Aorta (tissue), 5 donors: Measurements from ENCODE around the gene GOLGA6L7. TPM values are rescaled to one million over a fixed set of nuclear protein-coding genes. Genes with fewer than 3 reads are reported as not detected.
"Not testable (repeated sequence)": the region's sequence is repeated elsewhere in the genome, so short reads cannot be mapped to it uniquely, and the experiment has no call there.

Experiments used
- ATAC-seq: fragments of 200-7000 bp; cut with Tn5 transposase; one replicate; pipeline ENCODE4 v1.9.1; 2022; ENCODE audit warnings: moderate library complexity; ENCODE audit not compliant: low FRiP score
- DNase-seq, 2 donors: peaks; one replicate each; pipeline ENCODE4 v3.0.0-alpha.2; 2020
- H3K27ac ChIP-seq, 2 donors: one replicate each; pipeline ENCODE4 v1.5.1; 2013; ENCODE audit warnings: low read length in 2 of 2, mild to moderate bottlenecking in 2 of 2, moderate library complexity in 2 of 2, control low read depth in 1 of 2, inconsistent platforms in 1 of 2, low read depth in 1 of 2
- H3K27me3 ChIP-seq, 2 donors: one replicate each; pipeline ENCODE4 v1.6.1; 2013; ENCODE audit warnings: control low read depth in 1 of 2, low read length in 1 of 2, mild to moderate bottlenecking in 1 of 2, moderate library complexity in 1 of 2; ENCODE audit not compliant: insufficient read depth in 2 of 2, control insufficient read depth in 1 of 2
- H3K36me3 ChIP-seq, 2 donors: one replicate each; pipeline ENCODE4 v1.6.1; 2013; ENCODE audit warnings: control low read depth in 1 of 2, low read length in 1 of 2, mild to moderate bottlenecking in 1 of 2; ENCODE audit not compliant: insufficient read depth in 2 of 2, control insufficient read depth in 1 of 2
- H3K4me1 ChIP-seq, 2 donors: one replicate each; pipeline ENCODE4 v1.6.1; 2013; ENCODE audit warnings: low read length in 2 of 2, control low read depth in 1 of 2, mild to moderate bottlenecking in 1 of 2, moderate library complexity in 1 of 2; ENCODE audit not compliant: insufficient read depth in 2 of 2, control insufficient read depth in 1 of 2
- H3K4me3 ChIP-seq, 2 donors: one replicate each; pipeline ENCODE4 v1.5.1; 2013; ENCODE audit warnings: low read length in 2 of 2, control low read depth in 1 of 2, mild to moderate bottlenecking in 1 of 2
- H3K9me3 ChIP-seq: one replicate; pipeline ENCODE4 v1.6.1; 2013; ENCODE audit warnings: mild to moderate bottlenecking, low read length; ENCODE audit not compliant: control insufficient read depth
- WGBS, 2 donors: extraction: QIAGEN DNeasy Blood & Tissue Kit; methylation state at CpG; one replicate each; pipeline ENCODE4 v1.1.7; 2013; 5-methylcytosine and 5-hydroxymethylcytosine counted together
- intact Hi-C, 2 donors: fragments of 100-400 bp; cut with DNase I; formaldehyde crosslinking; loops; one replicate each; pipeline versions ENCODE4 v1.14.2 to v1.15.0; 2022
- polyA plus RNA-seq, 2 donors: library from polyadenylated mRNA; stranded (reverse); fragments of 200-250 nt; gene quantifications; one replicate each; pipeline ENCODE4 v1.2.3, GENCODE V29; 2013
- total RNA-seq, 2 donors: library from RNA; stranded (reverse); fragmentation: NEBNext Ultra II Directional; extraction: Animal tissue kit (Norgen Biotek cat#: 25700); gene quantifications; one replicate each; pipeline ENCODE4 v1.2.1, GENCODE V29; 2021
- donor health status: healthy with polysubstance abuse.
- donor health status: Bipolar disorder and iron deficiency.
- donor health status: DM: no; HTN: no; CAD: no.
- donor health status: DM: no; HTN: no; CAD: no.
- donor health status: DM: yes; HTN: yes; CAD: no.

Gene GOLGA6L7
- total and polyA plus RNA-seq, 4 donors, result not detected

- H3K27me3 ChIP-seq, ATAC-seq, H3K4me1 ChIP-seq, H3K36me3 ChIP-seq, intact Hi-C loops, DNase-seq, H3K9me3 ChIP-seq, H3K4me3 ChIP-seq, H3K27ac ChIP-seq: not testable (repeated sequence)
Measured at GRCh38 chr15:28814059-28814458, 34.4 kb downstream of the GOLGA6L7 start.

- H3K27me3 ChIP-seq, intact Hi-C loops, H3K4me1 ChIP-seq, H3K9me3 ChIP-seq, H3K36me3 ChIP-seq, H3K27ac ChIP-seq, ATAC-seq, H3K4me3 ChIP-seq, DNase-seq: not testable (repeated sequence)
- 30 to 56% methylated on average over 1 of the region's 2 CpGs for WGBS, 2 donors
Measured at GRCh38 chr15:28813392-28813791, 35.1 kb downstream of the GOLGA6L7 start.

GRCh38 chr15:28811852-28812550 lies 36.4 kb downstream of the GOLGA6L7 start:
- H3K27ac ChIP-seq, ATAC-seq, H3K4me1 ChIP-seq, H3K4me3 ChIP-seq, H3K36me3 ChIP-seq, H3K9me3 ChIP-seq, DNase-seq, H3K27me3 ChIP-seq, intact Hi-C loops: not testable (repeated sequence)
- WGBS, 2 donors, result 63 to 70% methylated on average over 4 of the region's 4 CpGs

GRCh38 chr15:28810444-28810843 lies 38.0 kb downstream of the GOLGA6L7 start:
- ATAC-seq, H3K4me1 ChIP-seq, H3K27ac ChIP-seq, H3K27me3 ChIP-seq, DNase-seq, H3K9me3 ChIP-seq, H3K36me3 ChIP-seq, H3K4me3 ChIP-seq, intact Hi-C loops: not testable (repeated sequence)
- WGBS, 2 donors, result 88 to 94% methylated on average over 1 of the region's 1 CpG

GRCh38 chr15:28808136-28808535 lies 40.3 kb downstream of the GOLGA6L7 start:
- H3K27ac ChIP-seq, H3K36me3 ChIP-seq, ATAC-seq, H3K9me3 ChIP-seq, DNase-seq, H3K4me1 ChIP-seq, H3K27me3 ChIP-seq, H3K4me3 ChIP-seq, intact Hi-C loops: not testable (repeated sequence)
- WGBS, 2 donors, result 83% methylated on average over 5 of the region's 5 CpGs

- H3K36me3 ChIP-seq, DNase-seq, H3K9me3 ChIP-seq, H3K27me3 ChIP-seq, intact Hi-C loops, ATAC-seq, H3K27ac ChIP-seq, H3K4me1 ChIP-seq, H3K4me3 ChIP-seq: not testable (repeated sequence)
- 89 to 100% methylated on average over 1 to 2 of the region's 2 CpGs for WGBS, 2 donors
Measured at GRCh38 chr15:28800366-28800765, 48.1 kb downstream of the GOLGA6L7 start.

GRCh38 chr15:28798234-28798633 lies 50.2 kb downstream of the GOLGA6L7 start:
- DNase-seq, ATAC-seq, H3K4me1 ChIP-seq, H3K27me3 ChIP-seq, H3K27ac ChIP-seq, H3K9me3 ChIP-seq, H3K4me3 ChIP-seq, H3K36me3 ChIP-seq, intact Hi-C loops: not testable (repeated sequence)
- 79 to 95% methylated on average over 1 to 2 of the region's 2 CpGs for WGBS, 2 donors

GRCh38 chr15:28794231-28794630 lies 54.2 kb downstream of the GOLGA6L7 start:
- intact Hi-C loops, H3K4me3 ChIP-seq, ATAC-seq, H3K4me1 ChIP-seq, H3K27me3 ChIP-seq, H3K27ac ChIP-seq, DNase-seq, H3K36me3 ChIP-seq, H3K9me3 ChIP-seq: not testable (repeated sequence)
- 79 to 88% methylated on average over 3 of the region's 3 CpGs for WGBS, 2 donors
